ENCODE measurements around the gene FNDC11.
A peak's percentile ranks its signal among the peaks of the same experiment; 100 is the strongest.
"Not testable (repeated sequence)": the region's sequence is repeated elsewhere in the genome, so short reads cannot be mapped to it uniquely, and the experiment has no call there.

FNDC11 gene

GRCh38 chr20:63553251-63553932, 567 bp upstream of the FNDC11 start:
- peak; percentile 89 to 96 (median 93) for DNase-seq
- peak overlapping the region; percentile 74 for H3K27ac ChIP-seq (ENCODE audit: insufficient read depth, low read length, poor library complexity, severe bottlenecking)

DNA sequence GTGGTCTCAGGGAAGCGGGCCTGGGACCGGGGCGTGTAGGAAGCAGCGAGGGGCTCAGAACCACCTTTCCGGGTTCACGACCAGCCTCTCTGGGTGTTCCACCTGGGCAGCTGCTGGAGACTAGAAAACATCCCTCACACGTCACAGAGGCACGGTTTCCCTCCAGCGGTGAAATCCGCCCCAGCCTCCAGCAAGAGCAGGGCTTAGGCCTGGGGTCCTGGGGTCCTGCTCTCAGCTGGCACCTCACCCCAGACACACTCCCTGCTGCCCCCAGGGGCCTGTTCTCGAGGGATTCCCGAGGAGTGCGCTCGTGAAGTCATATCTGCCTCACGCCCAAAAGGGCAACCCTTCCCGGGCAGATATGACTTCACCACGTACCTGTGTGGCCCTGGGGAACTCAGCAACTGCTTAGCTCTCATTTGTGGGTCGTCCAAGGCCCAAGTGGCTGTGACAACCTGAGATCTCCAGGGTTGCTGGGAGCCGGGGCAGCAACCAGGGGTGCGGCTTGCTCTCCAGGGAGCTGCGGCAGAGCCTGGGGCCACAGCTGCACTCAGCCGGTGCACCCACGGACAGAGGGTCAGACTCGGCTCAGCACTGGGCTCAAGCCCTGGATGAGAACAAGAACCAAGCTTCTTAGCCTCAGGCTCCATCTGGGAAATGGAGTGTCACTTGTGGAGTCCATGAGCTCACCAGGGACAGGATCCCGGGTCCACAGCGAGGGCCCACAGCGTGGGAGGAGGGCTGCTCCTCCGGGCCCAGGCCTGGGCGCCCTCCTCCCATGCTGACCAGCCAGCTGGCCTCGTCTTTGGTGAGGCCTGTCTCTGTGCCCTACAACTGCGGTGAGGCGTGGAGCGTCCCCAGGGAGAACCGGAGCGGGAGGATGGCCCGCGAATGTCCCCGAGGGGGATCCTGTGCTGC, 661 bp downstream of the FNDC11 start:
- Histone ChIP-seq H3K27ac (ENCODE audit: insufficient read depth, low read length, poor library complexity, severe bottlenecking) (peak overlapping the region; percentile 72), H3K9me3 (ENCODE audit: control insufficient read depth, low read length) (no peaks in the 10 kb centered on the region), H3K4me3 (ENCODE audit: insufficient read depth, low read depth, low read length, poor library complexity, severe bottlenecking) (peak overlapping the region; percentile 65), H3K27me3 (replicated peaks; ENCODE audit: control insufficient read depth, insufficient read depth, low read length, poor library complexity, severe bottlenecking) (peaks cover 3% of the 10 kb centered on the region), H3K4me1 (ENCODE audit: control insufficient read depth, insufficient read depth, low read length, poor library complexity, severe bottlenecking) (peaks cover 16% of the 10 kb centered on the region), H3K36me3 (ENCODE audit: control insufficient read depth, insufficient read depth, low read length) (no peaks in the 10 kb centered on the region)
- DNase-seq, result no peak

More at GRCh38 chr20:63553251-63553932, 567 bp upstream of the FNDC11 start:
- Histone ChIP-seq H3K27me3 (replicated peaks; ENCODE audit: control insufficient read depth, insufficient read depth, low read length, poor library complexity, severe bottlenecking) (peaks cover 3% of the 10 kb centered on the region), H3K36me3 (ENCODE audit: control insufficient read depth, insufficient read depth, low read length) (no peaks in the 10 kb centered on the region), H3K4me1 (ENCODE audit: control insufficient read depth, insufficient read depth, low read length, poor library complexity, severe bottlenecking) (peaks cover 16% of the 10 kb centered on the region), H3K9me3 (ENCODE audit: control insufficient read depth, low read length) (no peaks in the 10 kb centered on the region), H3K4me3 (ENCODE audit: insufficient read depth, low read depth, low read length, poor library complexity, severe bottlenecking) (peak overlapping the region; percentile 65)

DNA sequence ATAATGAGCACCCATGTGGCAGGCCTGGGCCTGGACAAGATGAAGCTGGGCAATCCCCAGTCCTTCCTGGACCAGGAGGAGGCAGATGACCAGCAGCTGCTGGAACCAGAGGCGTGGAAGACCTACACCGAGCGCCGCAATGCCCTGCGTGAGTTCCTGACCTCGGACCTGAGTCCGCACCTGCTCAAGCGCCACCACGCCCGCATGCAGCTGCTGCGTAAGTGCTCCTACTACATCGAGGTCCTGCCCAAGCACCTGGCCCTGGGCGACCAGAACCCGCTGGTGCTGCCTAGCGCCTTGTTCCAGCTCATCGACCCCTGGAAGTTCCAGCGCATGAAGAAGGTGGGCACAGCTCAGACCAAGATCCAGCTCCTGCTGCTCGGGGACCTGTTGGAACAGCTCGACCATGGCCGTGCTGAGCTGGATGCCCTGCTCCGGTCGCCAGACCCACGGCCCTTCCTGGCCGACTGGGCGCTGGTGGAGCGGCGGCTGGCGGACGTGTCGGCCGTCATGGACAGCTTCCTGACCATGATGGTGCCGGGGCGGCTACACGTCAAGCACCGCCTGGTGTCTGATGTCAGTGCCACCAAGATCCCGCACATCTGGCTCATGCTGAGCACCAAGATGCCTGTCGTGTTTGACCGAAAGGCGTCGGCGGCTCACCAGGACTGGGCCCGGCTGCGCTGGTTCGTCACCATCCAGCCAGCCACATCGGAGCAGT, 1.9 kb downstream of the FNDC11 start:
- peaks cover 16% of the 10 kb centered on the region for H3K4me1 ChIP-seq (ENCODE audit: control insufficient read depth, insufficient read depth, low read length, poor library complexity, severe bottlenecking)
- DNase-seq, result no peak
- no peaks in the 10 kb centered on the region for H3K9me3 ChIP-seq (ENCODE audit: control insufficient read depth, low read length)
- no peaks in the 10 kb centered on the region for H3K27me3 ChIP-seq (replicated peaks; ENCODE audit: control insufficient read depth, insufficient read depth, low read length, poor library complexity, severe bottlenecking)
- H3K4me3 ChIP-seq (ENCODE audit: insufficient read depth, low read depth, low read length, poor library complexity, severe bottlenecking), result no peak overlapping the region
- H3K36me3 ChIP-seq (ENCODE audit: control insufficient read depth, insufficient read depth, low read length), result peaks cover 7% of the 10 kb centered on the region
- H3K27ac ChIP-seq (ENCODE audit: insufficient read depth, low read length, poor library complexity, severe bottlenecking), result no peak overlapping the region

- Histone ChIP-seq H3K9me3 (ENCODE audit: control insufficient read depth, low read length) (no peaks in the 10 kb centered on the region), H3K27me3 (replicated peaks; ENCODE audit: control insufficient read depth, insufficient read depth, low read length, poor library complexity, severe bottlenecking) (no peaks in the 10 kb centered on the region), H3K36me3 (ENCODE audit: control insufficient read depth, insufficient read depth, low read length) (peaks cover 17% of the 10 kb centered on the region), H3K4me3 (ENCODE audit: insufficient read depth, low read depth, low read length, poor library complexity, severe bottlenecking) (no peak overlapping the region), H3K4me1 (ENCODE audit: control insufficient read depth, insufficient read depth, low read length, poor library complexity, severe bottlenecking) (peaks cover 16% of the 10 kb centered on the region), H3K27ac (ENCODE audit: insufficient read depth, low read length, poor library complexity, severe bottlenecking) (no peak overlapping the region)
- DNase-seq, result no peak
These were observed 3.0 kb downstream of the FNDC11 start for GRCh38 chr20:63556873-63557478.

GRCh38 chr20:63557481-63557891, 3.5 kb downstream of the FNDC11 start:
- DNase-seq, result no peak
- H3K27ac ChIP-seq (ENCODE audit: insufficient read depth, low read length, poor library complexity, severe bottlenecking), result no peak overlapping the region
- no peaks in the 10 kb centered on the region for H3K27me3 ChIP-seq (replicated peaks; ENCODE audit: control insufficient read depth, insufficient read depth, low read length, poor library complexity, severe bottlenecking)
- no peaks in the 10 kb centered on the region for H3K9me3 ChIP-seq (ENCODE audit: control insufficient read depth, low read length)
- no peak overlapping the region for H3K4me3 ChIP-seq (ENCODE audit: insufficient read depth, low read depth, low read length, poor library complexity, severe bottlenecking)
- peaks cover 10% of the 10 kb centered on the region for H3K4me1 ChIP-seq (ENCODE audit: control insufficient read depth, insufficient read depth, low read length, poor library complexity, severe bottlenecking)
- peaks cover 22% of the 10 kb centered on the region for H3K36me3 ChIP-seq (ENCODE audit: control insufficient read depth, insufficient read depth, low read length)

DNA sequence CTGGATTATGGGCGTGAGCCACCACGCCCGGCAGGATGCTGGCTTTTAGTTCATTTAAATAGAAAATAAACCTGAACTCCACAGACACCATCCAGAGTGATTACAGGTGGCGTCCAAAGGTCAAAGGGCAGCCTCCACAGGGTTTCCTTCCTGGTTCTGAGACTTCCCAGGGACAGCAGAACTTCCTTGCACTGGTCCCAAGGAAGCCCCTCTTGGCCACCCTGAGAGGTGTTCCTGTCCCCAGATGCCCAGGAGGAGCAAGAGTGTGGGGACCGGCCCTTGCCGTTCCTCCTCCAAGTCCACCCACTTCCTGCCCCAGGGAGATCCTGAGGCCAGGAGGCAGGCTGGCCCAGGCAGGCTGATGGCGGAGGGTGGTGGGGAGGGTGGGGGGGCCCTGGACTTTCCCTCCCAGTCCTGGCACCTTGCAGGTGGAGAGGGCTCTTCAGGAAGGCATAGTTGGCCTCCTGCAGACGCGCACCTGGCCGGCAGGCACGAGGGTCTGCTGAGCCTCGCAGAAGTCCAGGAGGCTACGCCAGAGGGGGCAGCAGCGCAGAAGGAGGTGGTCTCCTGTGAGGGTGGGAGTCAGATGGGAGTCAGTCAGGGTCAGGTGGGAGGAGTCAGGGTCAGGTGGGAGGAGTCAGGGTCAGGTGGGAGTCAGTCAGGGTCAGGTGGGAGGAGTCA, 5.0 kb downstream of the FNDC11 start:
- Histone ChIP-seq H3K27me3 (replicated peaks; ENCODE audit: control insufficient read depth, insufficient read depth, low read length, poor library complexity, severe bottlenecking) (no peaks in the 10 kb centered on the region), H3K36me3 (ENCODE audit: control insufficient read depth, insufficient read depth, low read length) (peaks cover 34% of the 10 kb centered on the region)

DNA sequence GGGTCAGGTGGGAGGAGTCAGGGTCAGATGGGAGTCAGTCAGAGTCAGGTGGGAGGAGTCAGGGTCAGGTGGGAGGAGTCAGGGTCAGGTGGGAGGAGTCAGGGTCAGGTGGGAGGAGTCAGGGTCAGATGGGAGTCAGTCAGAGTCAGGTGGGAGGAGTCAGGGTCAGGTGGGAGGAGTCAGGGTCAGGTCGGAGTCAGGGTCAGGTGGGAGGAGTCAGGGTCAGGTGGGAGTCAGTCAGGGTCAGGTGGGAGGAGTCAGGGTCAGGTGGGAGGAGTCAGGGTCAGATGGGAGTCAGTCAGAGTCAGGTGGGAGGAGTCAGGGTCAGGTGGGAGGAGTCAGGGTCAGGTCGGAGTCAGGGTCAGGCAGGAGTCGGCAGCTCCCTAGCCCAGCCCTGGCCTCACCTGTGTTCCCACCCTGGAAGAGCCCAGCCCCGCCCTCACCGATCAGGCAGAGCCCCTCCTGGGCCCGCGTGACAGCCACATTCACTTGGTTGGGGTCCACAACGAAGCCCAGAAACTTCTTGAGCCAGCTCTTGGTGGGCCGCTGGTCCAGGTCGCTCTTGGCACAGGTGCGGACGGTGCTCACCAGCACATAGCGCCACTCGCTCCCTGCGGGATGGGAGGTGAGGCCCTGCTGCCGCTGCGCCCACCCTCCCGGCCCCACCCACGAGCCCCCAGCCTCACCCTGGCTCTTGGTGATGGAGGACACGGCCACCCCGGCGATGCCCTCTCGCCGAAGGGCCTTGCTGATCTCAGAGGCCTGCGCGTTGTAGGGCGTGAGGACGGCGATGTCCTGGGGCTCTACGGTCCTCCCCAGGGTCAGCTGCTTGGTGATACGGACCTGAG, 5.8 kb downstream of the FNDC11 start:
- H3K9me3 ChIP-seq (ENCODE audit: control insufficient read depth, low read length); H3K4me3 ChIP-seq (ENCODE audit: insufficient read depth, low read depth, low read length, poor library complexity, severe bottlenecking); H3K27me3 ChIP-seq (replicated peaks; ENCODE audit: control insufficient read depth, insufficient read depth, low read length, poor library complexity, severe bottlenecking); H3K4me1 ChIP-seq (ENCODE audit: control insufficient read depth, insufficient read depth, low read length, poor library complexity, severe bottlenecking); H3K27ac ChIP-seq (ENCODE audit: insufficient read depth, low read length, poor library complexity, severe bottlenecking): not testable (repeated sequence)
- DNase-seq, result peak in 2 of 3 donors; percentile 42 to 70
- peaks cover 42% of the 10 kb centered on the region for H3K36me3 ChIP-seq (ENCODE audit: control insufficient read depth, insufficient read depth, low read length)

More for the DNA sequence above, 5.0 kb downstream of the FNDC11 start:
- H3K4me3 ChIP-seq (ENCODE audit: insufficient read depth, low read depth, low read length, poor library complexity, severe bottlenecking), result no peak overlapping the region
- no peak for DNase-seq
- H3K4me1 ChIP-seq (ENCODE audit: control insufficient read depth, insufficient read depth, low read length, poor library complexity, severe bottlenecking), result no peaks in the 10 kb centered on the region
- no peak overlapping the region for H3K27ac ChIP-seq (ENCODE audit: insufficient read depth, low read length, poor library complexity, severe bottlenecking)
- H3K9me3 ChIP-seq (ENCODE audit: control insufficient read depth, low read length), result no peaks in the 10 kb centered on the region

- H3K36me3 ChIP-seq (ENCODE audit: control insufficient read depth, insufficient read depth, low read length), result peaks cover 48% of the 10 kb centered on the region
- H3K27ac ChIP-seq (ENCODE audit: insufficient read depth, low read length, poor library complexity, severe bottlenecking), result no peak overlapping the region
- H3K9me3 ChIP-seq (ENCODE audit: control insufficient read depth, low read length), result no peaks in the 10 kb centered on the region
- DNase-seq, result no peak
- no peaks in the 10 kb centered on the region for H3K27me3 ChIP-seq (replicated peaks; ENCODE audit: control insufficient read depth, insufficient read depth, low read length, poor library complexity, severe bottlenecking)
- no peak overlapping the region for H3K4me3 ChIP-seq (ENCODE audit: insufficient read depth, low read depth, low read length, poor library complexity, severe bottlenecking)
- no peaks in the 10 kb centered on the region for H3K4me1 ChIP-seq (ENCODE audit: control insufficient read depth, insufficient read depth, low read length, poor library complexity, severe bottlenecking)
These were observed 6.4 kb downstream of the FNDC11 start for GRCh38 chr20:63560333-63560805.

Data from effector memory CD4-positive, alpha-beta T cell (primary cell).